Calu3 (cell line): Measurements from ENCODE around the gene DUSP14. TPM values are rescaled to one million over a fixed set of nuclear protein-coding genes. Genes with fewer than 3 reads are reported as not detected.
"Not testable (repeated sequence)": the region's sequence is repeated elsewhere in the genome, so short reads cannot be mapped to it uniquely, and the experiment has no call there.

Source experiments
- BruUV-seq: library from RNA; stranded (reverse); fragments of 400-500 nt; replicated peaks from 2 replicates; lab custom pipeline; 2021; lab: Mats Ljungman, UMichigan
- CTCF ChIA-PET: fragments of 300-600 bp; sonication (Branson Sonifier 250); formaldehyde crosslinking; loops from one replicate; lab custom pipeline; 2022; ENCODE audit warnings: antibody characterized with exemption; lab: Charles Lee
- DNase-seq: peaks from one replicate; pipeline ENCODE4 v3.0.0; 2022
- H3K27ac Mint-ChIP-seq: one replicate; pipeline ENCODE4 v1.8.0; 2022; ENCODE audit warnings: mixed read lengths; ENCODE audit not compliant: unreplicated experiment
- H3K27me3 Mint-ChIP-seq: one replicate; pipeline ENCODE4 v1.8.0; 2022; ENCODE audit warnings: mixed read lengths; ENCODE audit not compliant: unreplicated experiment
- H3K36me3 Mint-ChIP-seq: one replicate; pipeline ENCODE4 v1.8.0; 2022; ENCODE audit warnings: mild to moderate bottlenecking, moderate library complexity, mixed read lengths; ENCODE audit not compliant: insufficient read depth, unreplicated experiment
- H3K4me1 Mint-ChIP-seq: one replicate; pipeline ENCODE4 v1.8.0; 2022; ENCODE audit warnings: mild to moderate bottlenecking, low read depth, mixed read lengths; ENCODE audit not compliant: unreplicated experiment
- H3K4me3 Mint-ChIP-seq: one replicate; pipeline ENCODE4 v1.8.0; 2022; ENCODE audit warnings: mild to moderate bottlenecking, low read depth, moderate library complexity, mixed read lengths; ENCODE audit not compliant: unreplicated experiment
- H3K9me3 Mint-ChIP-seq: one replicate; pipeline ENCODE4 v1.8.0; 2022; ENCODE audit warnings: low read depth, mixed read lengths; ENCODE audit not compliant: unreplicated experiment
- intact Hi-C: fragments of 100-400 bp; cut with micrococcal nuclease; formaldehyde crosslinking; loops from one replicate; pipeline ENCODE4 v1.10.0; 2022; ENCODE audit not compliant: unreplicated experiment
- total RNA-seq: library from RNA; stranded (reverse); gene quantifications from 2 replicates; pipeline ENCODE4 v1.2.3, GENCODE V29; 2022
- TF ChIP-seq, protein P1 (sequence below): fragments of 200-600 bp; IDR thresholded peaks from one replicate; pipeline ENCODE4 v1.8.0; 2022; ENCODE audit warnings: antibody characterized with exemption; ENCODE audit not compliant: unreplicated experiment

DUSP14 gene
- total RNA-seq, 1 experiment from 2014 or later: 75.2 TPM

DNA sequence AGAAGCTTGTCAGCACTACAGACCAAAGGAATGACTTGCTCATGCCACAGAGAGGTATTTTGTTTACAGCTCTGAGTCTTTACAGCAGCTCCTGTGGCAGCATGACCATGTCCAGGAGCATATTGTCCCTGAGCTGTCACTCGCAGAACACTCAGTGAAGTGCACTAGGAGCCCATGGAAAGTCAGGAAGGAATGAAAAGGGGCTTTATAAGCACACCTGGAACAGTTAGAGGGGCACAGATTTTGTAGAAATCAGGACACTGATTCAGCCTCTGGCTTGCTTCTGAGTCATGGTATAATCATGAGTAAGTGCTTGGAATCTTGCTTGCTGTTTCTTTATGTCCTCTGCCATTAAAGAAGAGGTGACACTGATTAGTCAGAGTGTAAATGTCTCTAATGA lies 42.0 kb upstream of the DUSP14 start:
- DNase-seq: no peak
- intact Hi-C loops: no loop called here
- no peak overlapping the region for H3K27ac Mint-ChIP-seq

DNA sequence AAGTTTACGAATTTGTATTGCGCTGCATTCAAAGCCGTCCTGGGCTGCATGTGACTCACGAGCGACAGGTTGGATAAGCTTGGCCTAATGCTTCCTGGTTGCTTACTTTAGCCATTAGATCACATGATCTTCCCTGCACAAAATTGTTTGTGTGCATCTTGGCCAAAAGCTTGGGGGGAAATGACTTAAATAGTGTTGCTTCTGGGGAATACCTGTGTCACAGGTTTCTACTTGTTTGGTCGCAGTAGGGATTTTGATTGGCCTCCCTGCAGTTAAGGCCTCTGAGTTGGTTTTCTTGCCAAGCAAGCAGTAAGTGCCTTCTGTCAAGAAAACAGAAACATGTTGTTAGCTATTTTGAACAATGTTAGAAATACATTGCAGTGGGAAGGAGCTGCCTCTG lies 39.6 kb upstream of the DUSP14 start:
- Mint-ChIP-seq H3K4me3 (no peak overlapping the region), H3K27me3 (no peaks in the 10 kb centered on the region), H3K36me3 (peaks cover 17% of the 10 kb centered on the region), H3K4me1 (peaks cover 24% of the 10 kb centered on the region), H3K9me3 (no peaks in the 10 kb centered on the region), H3K27ac (no peak overlapping the region)
- BruUV-seq: no TSS peak
- TF ChIP-seq, protein P1, sequence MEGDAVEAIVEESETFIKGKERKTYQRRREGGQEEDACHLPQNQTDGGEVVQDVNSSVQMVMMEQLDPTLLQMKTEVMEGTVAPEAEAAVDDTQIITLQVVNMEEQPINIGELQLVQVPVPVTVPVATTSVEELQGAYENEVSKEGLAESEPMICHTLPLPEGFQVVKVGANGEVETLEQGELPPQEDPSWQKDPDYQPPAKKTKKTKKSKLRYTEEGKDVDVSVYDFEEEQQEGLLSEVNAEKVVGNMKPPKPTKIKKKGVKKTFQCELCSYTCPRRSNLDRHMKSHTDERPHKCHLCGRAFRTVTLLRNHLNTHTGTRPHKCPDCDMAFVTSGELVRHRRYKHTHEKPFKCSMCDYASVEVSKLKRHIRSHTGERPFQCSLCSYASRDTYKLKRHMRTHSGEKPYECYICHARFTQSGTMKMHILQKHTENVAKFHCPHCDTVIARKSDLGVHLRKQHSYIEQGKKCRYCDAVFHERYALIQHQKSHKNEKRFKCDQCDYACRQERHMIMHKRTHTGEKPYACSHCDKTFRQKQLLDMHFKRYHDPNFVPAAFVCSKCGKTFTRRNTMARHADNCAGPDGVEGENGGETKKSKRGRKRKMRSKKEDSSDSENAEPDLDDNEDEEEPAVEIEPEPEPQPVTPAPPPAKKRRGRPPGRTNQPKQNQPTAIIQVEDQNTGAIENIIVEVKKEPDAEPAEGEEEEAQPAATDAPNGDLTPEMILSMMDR: no peak
- intact Hi-C loops: no loop called here
- CTCF ChIA-PET: interaction anchor here (0.6 to 1.8 kb wide), 3 partner anchors 13 to 77 kb away, joined by 3 to 5 read pairs (median 3); no protein-coding TSS in a partner anchor
- no peak for DNase-seq

More for the DNA sequence above, 42.0 kb upstream of the DUSP14 start:
- BruUV-seq: no TSS peak
- TF ChIP-seq, protein P1: no peak
- peaks cover 24% of the 10 kb centered on the region for H3K4me1 Mint-ChIP-seq
- H3K27me3 Mint-ChIP-seq: no peaks in the 10 kb centered on the region
- H3K4me3 Mint-ChIP-seq: no peak overlapping the region
- H3K9me3 Mint-ChIP-seq: no peaks in the 10 kb centered on the region
- H3K36me3 Mint-ChIP-seq: peaks cover 41% of the 10 kb centered on the region
- CTCF ChIA-PET: no interaction called here

DNA sequence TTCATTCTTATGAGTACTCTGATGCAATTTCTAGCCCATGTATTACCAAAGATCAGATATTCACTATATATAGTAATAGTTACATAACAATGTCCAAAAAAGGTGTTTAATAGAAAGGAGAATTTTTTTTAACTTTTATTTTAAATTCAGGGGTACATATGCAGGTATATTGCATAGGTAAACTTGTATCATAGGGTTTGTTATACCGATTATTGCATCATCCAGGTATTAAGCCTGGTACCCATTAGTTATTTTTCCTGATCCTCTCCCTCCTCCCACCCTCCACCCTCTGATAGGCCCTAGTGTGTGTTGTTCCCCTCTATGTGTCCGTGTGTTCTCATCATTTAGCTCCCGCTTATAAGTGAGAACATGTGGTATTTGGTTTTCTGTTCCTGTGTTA lies 31.9 kb upstream of the DUSP14 start:
- CTCF ChIA-PET: interaction anchor here (1.0 kb wide), 1 partner anchor 85 kb away, joined by 6 read pairs; no protein-coding TSS in a partner anchor
- H3K27ac Mint-ChIP-seq, BruUV-seq, H3K4me3 Mint-ChIP-seq, DNase-seq, H3K9me3 Mint-ChIP-seq, H3K27me3 Mint-ChIP-seq, intact Hi-C loops, H3K4me1 Mint-ChIP-seq: not testable (repeated sequence)
- H3K36me3 Mint-ChIP-seq: peaks cover 39% of the 10 kb centered on the region

DNA sequence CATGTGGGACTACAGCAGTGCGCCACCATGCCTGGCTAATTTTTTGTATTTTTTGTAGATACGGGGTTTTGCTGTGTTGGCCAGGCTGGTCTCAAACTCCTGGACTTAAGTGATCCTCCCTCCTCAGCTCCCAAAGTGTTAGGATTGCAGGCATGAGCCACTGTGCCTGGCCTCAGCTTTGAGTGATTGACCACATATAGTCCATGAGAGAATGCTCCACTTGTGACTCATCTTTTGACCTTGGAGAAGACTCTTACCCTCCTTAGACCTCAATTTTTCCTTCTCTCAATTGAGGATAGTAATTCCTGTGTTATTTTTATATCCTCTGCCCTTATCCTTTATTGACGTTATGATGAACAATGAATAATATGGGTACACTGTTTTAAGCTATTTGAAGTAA lies 30.9 kb upstream of the DUSP14 start:
- TF ChIP-seq, protein P1: no peak
- DNase-seq: no peak
- intact Hi-C loops: no loop called here
- H3K9me3 Mint-ChIP-seq: no peaks in the 10 kb centered on the region
- CTCF ChIA-PET: interaction anchor here (0.7 to 1.0 kb wide), 2 partner anchors 35 to 86 kb away, joined by 3 to 6 read pairs; no protein-coding TSS in a partner anchor
- H3K4me1 Mint-ChIP-seq: no peaks in the 10 kb centered on the region
- peaks cover 43% of the 10 kb centered on the region for H3K36me3 Mint-ChIP-seq
- no peak overlapping the region for H3K4me3 Mint-ChIP-seq
- no peak overlapping the region for H3K27ac Mint-ChIP-seq
- no peaks in the 10 kb centered on the region for H3K27me3 Mint-ChIP-seq
- no TSS peak for BruUV-seq

DNA sequence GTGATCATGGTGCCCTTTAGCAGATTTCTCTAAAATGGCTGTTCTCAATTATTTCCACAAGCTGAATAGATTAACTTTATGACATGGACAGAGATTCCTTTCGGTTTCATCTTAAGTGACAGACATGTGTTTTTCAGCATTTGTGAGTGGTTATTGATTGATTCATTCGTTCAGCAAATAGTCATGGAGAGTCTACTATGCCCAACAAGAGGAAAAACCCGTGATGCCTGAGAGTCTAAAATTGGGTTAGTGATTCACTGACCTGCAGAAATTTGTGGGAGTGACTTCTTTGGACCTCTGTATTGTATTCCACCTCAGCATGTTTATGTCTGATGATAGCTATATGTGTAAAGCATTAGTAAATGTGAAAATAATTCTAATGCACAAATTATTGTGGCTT lies 28.0 kb upstream of the DUSP14 start:
- H3K27ac Mint-ChIP-seq: no peak overlapping the region
- TF ChIP-seq, protein P1: no peak
- intact Hi-C loops: no loop called here
- H3K4me1 Mint-ChIP-seq: peaks cover 8% of the 10 kb centered on the region
- CTCF ChIA-PET: interaction anchor here (0.5 to 0.6 kb wide), 2 partner anchors 120 to 974 kb away, joined by 3 to 7 read pairs; no protein-coding TSS in a partner anchor
- no peak overlapping the region for H3K4me3 Mint-ChIP-seq
- BruUV-seq: no TSS peak
- no peaks in the 10 kb centered on the region for H3K9me3 Mint-ChIP-seq
- no peaks in the 10 kb centered on the region for H3K27me3 Mint-ChIP-seq
- H3K36me3 Mint-ChIP-seq: peaks cover 67% of the 10 kb centered on the region
- DNase-seq: no peak
